Renal pelvis (tissue), 4 donors: Measurements from ENCODE around the gene DSE. TPM values are rescaled to one million over a fixed set of nuclear protein-coding genes. Genes with fewer than 3 reads are reported as not detected.

Source experiments
- DNase-seq: peaks from one replicate; pipeline ENCODE4 v3.0.0-alpha.2; 2013
- polyA plus RNA-seq, 3 donors: library from polyadenylated mRNA; unstranded; fragments of 120-200 nt; gene quantifications; one replicate each; pipeline ENCODE4 v1.2.1, GENCODE V29; 2013; ENCODE audit not compliant: insufficient read length in 3 of 3

Gene DSE
- polyA plus RNA-seq, 3 donors = 37.3 to 40.9 (median 38.7) TPM

- DNase-seq = no peak
These were observed 68.8 kb downstream of the DSE start for GRCh38 chr6:116439522-116440051.

- no peak for DNase-seq
These were observed 72.4 kb downstream of the DSE start for GRCh38 chr6:116443105-116443504.

DNA sequence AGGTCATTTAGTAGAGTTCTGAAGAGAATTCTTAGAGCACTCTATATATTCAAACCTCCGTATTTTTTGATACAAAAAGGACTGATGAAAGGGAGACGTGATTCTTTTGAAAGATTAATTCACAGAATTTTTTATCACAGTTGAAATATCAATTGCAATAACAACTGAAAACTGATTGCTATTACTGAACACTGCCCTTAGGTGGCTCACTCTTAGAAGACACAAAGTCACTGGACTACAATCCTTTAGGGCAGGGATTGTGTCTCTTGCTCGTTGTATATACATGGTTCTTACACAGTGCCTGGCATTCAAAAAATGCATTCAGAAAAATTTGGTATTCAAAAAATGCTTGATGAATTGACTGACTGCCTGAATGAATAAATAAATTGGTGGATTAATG is 73.3 kb downstream of the DSE start:
- DNase-seq = no peak

DNA sequence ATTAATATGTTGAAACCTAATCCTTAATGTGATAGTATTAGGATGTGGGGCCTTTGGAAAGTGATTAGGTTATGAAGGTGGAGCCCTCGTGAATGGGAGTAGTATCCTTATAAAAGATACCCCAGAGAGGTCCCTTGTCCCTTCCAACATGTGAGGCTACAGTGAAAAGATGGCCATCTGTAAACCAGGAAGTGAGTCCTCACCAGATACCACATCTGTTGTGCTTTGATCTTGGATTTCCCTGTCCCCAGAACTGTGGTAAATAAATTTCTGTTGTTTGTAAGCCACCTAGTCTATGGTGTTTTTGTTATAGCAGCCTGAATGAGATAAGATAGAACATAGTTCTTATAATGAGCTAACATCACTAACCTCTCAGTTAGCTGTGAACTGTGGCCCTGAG is 73.8 kb downstream of the DSE start:
- DNase-seq = no peak

DNA sequence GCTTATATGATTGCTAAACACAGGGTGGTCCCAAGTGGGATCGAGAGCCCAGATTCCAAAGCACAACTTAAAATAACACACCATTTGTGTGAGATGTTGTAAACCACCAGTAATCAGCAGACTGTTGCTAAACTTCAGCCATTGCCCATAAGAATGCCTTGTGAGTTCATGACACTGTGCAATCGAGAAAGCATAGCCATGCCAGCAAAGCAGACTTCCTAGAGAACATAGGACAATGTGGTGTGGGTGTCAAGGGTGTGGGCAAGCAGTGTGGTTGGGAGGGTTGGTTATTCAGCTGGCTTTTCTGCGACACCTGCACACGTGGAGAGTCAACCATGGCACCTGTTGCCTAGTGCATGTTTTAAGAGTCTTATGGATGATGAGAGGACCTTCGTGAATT is 74.4 kb downstream of the DSE start:
- no peak for DNase-seq

GRCh38 chr6:116446399-116446798 is 75.7 kb downstream of the DSE start:
- DNase-seq = no peak

DNA sequence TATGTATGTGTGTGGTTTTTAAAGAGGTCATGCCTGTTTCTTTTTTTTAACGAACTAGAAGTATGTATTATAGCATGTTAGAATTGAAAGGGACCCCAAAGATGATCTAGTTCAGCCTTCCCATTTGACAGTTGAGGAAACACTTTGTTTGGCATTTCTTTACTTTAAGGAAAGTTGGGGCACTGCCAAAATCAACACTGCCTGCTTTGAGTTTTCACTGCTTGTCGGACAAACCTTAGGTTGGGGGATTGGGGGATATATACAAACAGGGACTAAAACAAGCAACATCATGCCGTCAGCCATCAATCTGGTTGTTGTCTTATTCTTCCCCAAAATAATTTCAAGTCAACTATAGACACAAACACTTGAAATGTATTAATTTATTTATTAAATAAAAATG is 76.3 kb downstream of the DSE start:
- DNase-seq = no peak

- no peak for DNase-seq
These were observed 76.8 kb downstream of the DSE start for GRCh38 chr6:116447496-116448011.

GRCh38 chr6:116449565-116449964 is 78.8 kb downstream of the DSE start:
- DNase-seq = no peak

DNA sequence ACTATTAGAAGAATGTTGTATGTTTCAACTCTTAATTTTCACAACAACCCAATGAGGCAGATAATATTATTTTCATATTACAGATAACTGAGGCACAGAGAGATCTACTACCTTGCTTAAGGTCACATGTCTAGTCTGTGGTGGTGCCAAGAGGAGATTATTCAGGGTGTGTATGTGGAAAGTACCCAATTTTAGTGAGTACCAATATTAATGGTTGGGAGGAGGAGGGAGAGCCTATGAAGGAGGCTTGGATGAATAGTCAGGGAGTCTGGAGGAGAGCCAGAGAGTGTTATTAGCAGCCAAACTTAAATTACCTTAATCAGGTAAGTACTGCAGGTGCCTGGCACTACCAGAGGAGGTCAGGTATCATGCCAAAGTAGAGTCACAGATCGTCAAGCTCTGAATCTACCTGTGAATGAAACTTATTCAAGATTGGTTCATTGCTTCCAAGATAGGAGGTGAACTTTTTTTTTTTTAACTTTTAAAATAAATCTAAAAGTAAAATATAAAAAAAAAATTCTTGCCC is 79.5 kb downstream of the DSE start:
- DNase-seq = no peak

DNA sequence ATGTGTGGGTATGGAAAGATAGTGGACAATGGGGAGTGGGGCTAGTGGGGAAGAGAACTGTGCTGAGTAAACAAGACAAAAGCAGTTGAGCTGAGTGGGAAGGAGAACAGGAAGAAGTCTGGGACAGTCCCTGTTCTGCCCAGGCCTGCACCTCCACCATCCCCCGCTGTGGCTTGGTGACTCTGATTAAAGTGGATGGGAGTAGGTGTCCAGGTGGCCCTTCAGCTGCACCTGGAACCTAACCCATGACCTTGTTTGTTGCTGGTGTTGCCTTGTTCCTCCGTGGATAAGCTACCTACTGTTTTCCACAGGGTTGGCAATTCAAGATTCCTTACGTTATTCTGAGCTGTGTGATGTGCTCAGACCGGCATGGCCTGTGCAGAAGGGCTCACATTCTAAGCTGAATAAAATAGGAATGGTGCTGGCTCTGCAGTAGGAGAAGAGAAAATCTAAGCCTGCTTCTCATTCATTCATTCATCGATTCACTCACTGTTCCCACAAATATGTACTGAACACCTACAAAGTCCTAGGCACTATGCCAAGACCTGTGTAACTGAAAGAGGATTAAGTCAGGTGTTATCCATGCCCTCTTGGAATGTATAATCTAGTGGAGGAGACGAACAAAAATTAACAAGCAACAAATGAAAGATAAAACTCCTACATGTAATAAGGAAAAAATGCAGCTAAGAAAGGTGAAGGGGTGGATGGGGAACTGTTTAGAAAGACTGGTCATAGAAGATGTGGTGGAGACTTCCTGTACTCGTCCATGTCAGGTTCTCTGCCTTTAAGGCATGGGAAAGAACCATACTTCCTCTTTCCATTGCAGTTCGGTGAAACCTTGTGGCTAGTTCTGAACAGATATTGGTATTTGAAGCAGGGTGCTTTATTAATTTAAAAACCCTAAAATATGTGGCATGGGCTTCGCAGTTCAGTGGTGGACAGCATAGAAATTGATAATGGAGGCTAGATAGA is 80.3 kb downstream of the DSE start:
- no peak for DNase-seq

DNA sequence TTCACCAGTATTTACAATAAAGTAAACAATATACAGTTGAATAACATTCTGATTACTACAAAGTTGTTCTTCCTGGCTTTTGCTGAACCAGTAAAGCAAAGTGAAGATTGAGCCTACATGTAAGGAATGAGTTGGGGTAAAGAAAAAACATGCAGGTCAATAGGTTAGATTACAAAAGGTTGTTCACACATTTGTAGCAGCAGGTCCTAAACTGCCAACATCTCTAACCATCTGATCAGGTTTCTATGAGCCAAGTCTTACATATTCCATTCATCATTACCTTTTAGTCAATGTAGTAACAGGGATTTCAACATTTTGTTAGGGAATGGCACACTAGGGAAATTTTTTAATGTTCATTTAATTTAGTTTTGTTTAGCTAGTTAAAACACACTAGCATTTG is 81.2 kb downstream of the DSE start:
- DNase-seq = no peak

GRCh38 chr6:116452531-116452930 is 81.8 kb downstream of the DSE start:
- DNase-seq = no peak

DNA sequence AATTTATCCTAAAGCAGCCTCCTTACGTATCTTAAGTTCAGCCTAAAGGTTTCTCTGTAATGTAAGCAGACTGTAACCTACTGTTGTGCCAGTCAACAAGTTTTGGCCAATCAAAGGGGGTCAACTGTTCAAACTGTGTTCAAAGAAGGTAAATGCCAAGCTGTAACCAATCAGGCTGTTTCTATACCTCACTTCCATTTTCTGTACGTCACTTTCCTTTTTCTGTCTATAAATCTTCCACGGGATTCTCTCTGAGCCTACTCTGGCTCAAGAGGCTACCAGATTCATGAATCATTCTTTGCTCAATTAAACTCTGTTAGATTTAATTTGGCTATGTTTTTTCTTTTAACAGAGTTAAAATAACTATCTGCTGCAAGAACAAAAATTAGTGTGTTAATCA is 85.4 kb downstream of the DSE start:
- DNase-seq = no peak

DNA sequence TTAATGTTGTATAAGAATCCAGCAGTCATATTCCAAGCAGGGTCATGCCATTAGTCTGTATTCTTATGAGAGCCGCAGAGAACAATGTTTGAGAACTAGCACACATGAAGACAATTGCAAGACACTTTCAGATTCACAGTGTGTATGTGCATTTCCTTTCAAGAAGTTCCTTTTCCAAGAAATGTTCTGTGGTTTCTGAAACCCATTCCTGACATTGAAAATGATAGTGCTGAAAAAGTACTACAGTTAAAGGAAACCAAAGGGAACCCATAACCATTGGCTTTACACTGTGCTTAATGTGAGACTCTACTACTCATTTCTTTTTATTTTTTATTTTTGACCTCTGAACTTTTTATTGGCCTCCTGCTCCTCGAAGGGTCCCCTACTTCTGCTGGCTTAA is 86.2 kb downstream of the DSE start:
- DNase-seq = no peak

DNA sequence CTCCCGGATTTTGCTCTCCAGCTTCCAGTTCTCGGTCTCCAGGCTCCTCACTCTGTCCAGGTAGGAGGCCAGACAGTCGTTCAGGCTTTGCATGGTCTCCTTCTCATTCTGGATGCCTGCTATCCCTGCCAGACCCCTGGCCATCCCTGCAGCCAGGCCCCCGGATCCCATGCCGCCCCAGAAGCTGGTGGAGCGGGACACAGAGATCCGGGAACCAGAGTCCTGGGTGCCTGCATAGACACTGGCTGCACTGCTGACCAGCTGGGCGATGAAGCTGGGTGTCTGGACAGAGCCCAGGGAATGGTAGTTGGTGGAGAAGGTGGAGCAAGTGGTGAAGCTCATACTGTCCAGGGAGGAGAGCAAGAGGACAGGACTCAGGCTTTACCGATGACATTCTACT is 87.5 kb downstream of the DSE start:
- DNase-seq = no peak

DNA sequence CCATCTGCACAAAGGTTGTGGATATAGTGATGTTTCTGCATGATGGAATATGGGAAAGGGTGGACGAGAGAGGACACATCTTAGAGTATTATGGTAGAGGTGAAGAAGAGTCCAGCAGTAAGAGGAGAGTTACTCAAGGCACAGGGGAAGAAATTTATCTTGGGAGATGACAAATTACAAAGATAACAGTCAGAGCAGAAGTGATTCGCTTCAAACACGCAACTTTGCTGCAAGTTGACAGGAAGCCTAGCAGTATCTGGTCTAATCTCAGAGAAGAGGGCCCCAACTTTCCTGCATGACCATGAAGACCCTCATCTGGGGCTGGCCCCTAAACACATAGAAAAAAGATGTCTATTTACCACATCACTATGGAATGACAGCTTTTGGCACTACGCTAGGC is 89.2 kb downstream of the DSE start:
- DNase-seq = no peak

DNA sequence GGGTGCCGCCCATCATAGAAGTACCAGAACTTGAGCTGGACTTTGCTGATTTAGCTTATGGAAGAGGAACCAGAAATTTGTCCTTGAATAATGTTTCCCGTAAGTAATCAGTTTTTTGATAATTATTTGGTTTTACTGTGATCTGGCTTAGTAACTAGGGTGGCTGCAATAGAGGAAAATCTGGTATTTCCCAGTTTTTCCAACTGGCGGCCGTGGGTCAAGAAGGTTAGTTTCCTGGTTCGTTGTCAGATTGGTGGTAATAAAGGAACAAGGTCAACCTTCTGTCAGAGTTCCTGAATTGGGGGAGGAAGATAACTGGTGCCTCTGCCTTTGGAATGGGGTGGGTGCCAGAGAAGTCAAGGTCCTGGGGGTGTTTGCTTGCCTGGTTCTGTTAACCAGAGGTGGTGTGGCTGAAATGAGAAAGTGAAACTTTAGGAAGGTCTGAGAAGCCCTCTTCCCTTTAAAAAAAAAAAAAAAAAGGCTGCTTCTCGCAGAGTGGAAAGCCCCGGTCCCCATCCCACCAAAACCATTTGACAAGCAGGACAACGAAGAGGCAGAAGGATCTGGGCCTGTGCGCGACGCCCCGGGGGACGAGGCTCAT is 90.7 kb downstream of the DSE start, which contains the start of gene CALHM6:
CALHM6 (plus strand) TSS at position 45 of the 601 bp plus-strand sequence; CDS start at position 600, 555 bp downstream.
- no peak for DNase-seq

DNA sequence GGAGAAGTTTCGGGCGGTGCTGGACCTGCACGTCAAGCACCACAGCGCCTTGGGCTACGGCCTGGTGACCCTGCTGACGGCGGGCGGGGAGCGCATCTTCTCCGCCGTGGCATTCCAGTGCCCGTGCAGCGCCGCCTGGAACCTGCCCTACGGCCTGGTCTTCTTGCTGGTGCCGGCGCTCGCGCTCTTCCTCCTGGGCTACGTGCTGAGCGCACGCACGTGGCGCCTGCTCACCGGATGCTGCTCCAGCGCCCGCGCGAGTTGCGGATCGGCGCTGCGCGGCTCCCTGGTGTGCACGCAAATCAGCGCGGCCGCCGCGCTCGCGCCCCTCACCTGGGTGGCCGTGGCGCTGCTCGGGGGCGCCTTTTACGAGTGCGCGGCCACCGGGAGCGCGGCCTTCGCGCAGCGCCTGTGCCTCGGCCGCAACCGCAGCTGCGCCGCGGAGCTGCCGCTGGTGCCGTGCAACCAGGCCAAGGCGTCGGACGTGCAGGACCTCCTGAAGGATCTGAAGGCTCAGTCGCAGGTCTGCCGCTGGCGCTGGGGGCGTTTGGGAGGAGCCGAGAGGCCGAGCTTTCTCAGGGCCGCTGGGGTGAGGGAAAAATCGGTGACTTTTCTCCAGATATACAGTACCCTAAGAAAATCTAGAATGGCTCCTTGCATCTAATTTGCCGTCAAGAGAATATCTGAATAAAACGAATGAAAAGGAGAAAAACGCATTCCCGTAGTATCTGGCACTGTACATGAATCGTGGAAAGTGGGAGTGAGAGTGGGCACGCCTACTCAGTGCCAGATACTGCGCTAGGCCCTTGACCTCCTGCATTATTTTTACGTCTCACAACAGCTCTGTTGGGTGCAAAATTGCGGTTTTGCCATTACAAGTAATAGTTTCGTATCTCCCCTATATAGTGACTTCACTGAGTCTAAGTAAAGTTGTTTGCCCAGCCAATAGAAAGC is 91.5 kb downstream of the DSE start:
- DNase-seq = peak; percentile 69

DNA sequence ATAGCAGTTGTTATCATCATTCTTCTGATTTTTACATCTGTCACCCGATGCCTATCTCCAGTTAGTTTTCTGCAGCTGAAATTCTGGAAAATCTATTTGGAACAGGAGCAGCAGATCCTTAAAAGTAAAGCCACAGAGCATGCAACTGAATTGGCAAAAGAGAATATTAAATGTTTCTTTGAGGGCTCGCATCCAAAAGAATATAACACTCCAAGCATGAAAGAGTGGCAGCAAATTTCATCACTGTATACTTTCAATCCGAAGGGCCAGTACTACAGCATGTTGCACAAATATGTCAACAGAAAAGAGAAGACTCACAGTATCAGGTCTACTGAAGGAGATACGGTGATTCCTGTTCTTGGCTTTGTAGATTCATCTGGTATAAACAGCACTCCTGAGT is 92.6 kb downstream of the DSE start:
- no peak for DNase-seq

DNA sequence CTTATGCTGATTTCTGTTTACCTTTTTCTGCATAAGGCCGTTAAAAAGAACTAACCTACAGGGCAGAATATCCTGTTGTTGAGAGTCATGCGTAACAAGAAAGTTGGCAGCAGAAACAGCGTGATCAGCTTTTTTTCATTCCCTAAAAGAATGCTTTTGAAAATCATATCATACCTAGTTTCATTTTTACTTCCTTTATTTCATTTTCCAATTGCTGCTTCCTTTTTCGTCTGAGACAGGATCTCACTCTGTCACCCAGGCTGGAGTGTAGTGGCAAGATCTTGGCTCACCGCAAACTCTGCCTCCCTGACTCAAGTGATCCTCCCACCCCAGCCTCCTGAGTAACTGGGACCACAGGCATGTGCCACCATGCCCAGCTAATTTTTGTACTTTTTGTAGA is 94.5 kb downstream of the DSE start:
- no peak for DNase-seq
